ENCODE data around the gene FAM209B. TPM values are rescaled to one million over a fixed set of nuclear protein-coding genes. Genes with fewer than 3 reads are reported as not detected.
"Not testable (repeated sequence)": the region's sequence is repeated elsewhere in the genome, so short reads cannot be mapped to it uniquely, and the experiment has no call there.

Gene FAM209B
- total and polyA plus RNA-seq, 7 donors: 0.44 TPM; not detected in 6

DNA sequence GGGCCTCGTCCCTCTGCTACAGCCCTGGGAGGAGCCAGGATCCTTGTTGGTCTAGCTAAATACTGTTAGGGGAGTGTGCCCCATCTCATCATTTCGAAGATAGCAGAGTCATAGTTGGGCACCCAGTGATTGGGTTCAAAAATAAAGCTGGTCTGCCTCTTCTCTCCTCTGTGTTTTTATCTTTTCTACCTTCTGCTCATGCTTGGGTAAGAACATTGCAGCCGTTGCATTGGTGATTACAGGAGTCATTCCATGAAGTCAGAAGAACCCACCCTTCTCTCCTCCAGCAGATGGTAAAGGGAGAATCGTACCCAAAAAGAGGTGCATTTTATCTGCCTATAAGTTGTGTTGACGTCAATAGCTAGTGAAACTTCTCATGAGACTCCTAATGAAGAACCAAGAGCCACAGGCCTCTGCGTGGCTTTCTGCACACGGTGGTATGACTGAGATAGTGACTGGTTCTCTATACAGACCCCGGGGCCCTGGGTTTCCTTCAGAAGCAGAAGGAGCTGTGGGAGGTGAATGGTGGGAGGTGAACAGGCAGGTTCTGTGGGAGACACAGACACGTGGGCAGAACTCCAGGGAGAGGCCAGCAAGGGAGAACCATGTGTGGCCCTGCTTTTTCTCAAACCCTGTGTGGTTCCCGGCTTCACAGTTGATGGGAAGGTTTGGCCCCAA, 14.2 kb upstream of the FAM209B start:
- no peak for DNase-seq
- H3K4me1 ChIP-seq: peaks cover 0 to 31% (median 20%) of the 10 kb centered on the region in 4 donors
- WGBS, 2 donors: 96 to 97% methylated on average over 10 of the region's 10 CpGs
- no peak overlapping the region for H3K4me3 ChIP-seq
- H3K27me3 ChIP-seq: no peaks in the 10 kb centered on the region
- H3K9me3 ChIP-seq: peaks cover 0 to 13% (median 7%) of the 10 kb centered on the region in 4 donors
- peaks cover 10 to 50% (median 29%) of the 10 kb centered on the region in 4 donors for H3K36me3 ChIP-seq
- intact Hi-C loops (cut with DNase I): no loop called here
- TF ChIP-seq POLR2AphosphoS5 (IDR thresholded peaks at IDR 0.05): no peak
- no peak for TF ChIP-seq POLR2A (IDR thresholded peaks at IDR 0.05)
- no peak for TF ChIP-seq EP300 (IDR thresholded peaks at IDR 0.05)
- H3K27ac ChIP-seq: no peak overlapping the region

DNA sequence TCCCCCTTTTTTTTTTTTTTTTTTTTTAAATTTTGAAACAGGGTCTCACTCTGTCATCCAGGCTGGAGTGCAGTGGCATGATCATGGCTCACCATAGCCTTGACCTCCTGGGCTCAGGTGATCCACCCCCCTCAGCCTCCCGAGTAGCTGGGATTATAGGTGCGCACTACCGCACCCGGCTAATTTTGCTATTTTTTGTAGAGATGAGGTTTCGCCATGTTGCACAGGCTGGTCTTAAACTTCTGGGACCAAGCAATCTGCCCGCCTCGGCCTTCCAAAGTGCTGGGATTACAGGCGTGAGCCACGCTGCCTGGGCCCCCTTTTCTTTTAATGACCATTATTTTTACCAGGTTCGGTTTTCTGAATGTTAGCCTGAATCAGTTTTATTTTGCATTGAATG, 13.5 kb upstream of the FAM209B start:
- no peak overlapping the region for H3K27ac ChIP-seq
- peaks cover 0 to 13% (median 7%) of the 10 kb centered on the region in 4 donors for H3K9me3 ChIP-seq
- TF ChIP-seq, protein P1, sequence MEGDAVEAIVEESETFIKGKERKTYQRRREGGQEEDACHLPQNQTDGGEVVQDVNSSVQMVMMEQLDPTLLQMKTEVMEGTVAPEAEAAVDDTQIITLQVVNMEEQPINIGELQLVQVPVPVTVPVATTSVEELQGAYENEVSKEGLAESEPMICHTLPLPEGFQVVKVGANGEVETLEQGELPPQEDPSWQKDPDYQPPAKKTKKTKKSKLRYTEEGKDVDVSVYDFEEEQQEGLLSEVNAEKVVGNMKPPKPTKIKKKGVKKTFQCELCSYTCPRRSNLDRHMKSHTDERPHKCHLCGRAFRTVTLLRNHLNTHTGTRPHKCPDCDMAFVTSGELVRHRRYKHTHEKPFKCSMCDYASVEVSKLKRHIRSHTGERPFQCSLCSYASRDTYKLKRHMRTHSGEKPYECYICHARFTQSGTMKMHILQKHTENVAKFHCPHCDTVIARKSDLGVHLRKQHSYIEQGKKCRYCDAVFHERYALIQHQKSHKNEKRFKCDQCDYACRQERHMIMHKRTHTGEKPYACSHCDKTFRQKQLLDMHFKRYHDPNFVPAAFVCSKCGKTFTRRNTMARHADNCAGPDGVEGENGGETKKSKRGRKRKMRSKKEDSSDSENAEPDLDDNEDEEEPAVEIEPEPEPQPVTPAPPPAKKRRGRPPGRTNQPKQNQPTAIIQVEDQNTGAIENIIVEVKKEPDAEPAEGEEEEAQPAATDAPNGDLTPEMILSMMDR (IDR thresholded peaks at IDR 0.05): no peak
- TF ChIP-seq EP300 (IDR thresholded peaks at IDR 0.05) (no peak), POLR2AphosphoS5 (IDR thresholded peaks at IDR 0.05) (no peak), POLR2A (IDR thresholded peaks at IDR 0.05) (no peak)
- DNase-seq: no peak
- H3K36me3 ChIP-seq: peaks cover 10 to 48% (median 29%) of the 10 kb centered on the region in 4 donors
- H3K4me1 ChIP-seq: peaks cover 0 to 30% (median 20%) of the 10 kb centered on the region in 4 donors
- 99% methylated on average over 10 of the region's 10 CpGs for WGBS, 2 donors
- intact Hi-C loops (cut with DNase I): no loop called here
- no peak overlapping the region for H3K4me3 ChIP-seq
- H3K27me3 ChIP-seq: no peaks in the 10 kb centered on the region

DNA sequence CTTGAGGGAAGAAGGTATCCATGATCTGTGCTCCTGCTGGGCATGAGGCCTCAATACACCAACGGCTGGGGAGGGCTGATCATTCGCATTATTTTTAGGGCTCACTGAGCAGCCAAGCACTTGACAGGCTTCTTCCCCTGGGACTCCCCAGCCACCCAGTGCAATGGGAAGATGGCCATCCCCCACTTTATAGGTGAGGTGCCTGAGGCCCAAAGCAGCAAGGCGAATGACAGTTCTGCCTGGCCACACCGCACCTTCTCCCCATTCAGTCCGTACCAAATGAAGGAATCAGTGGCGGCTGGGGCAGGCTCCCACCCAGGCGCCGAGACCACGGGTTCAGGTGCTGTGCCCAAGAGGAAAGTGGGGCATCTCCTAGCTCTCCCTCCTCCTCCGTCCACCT, 12.9 kb upstream of the FAM209B start:
- no peak for TF ChIP-seq POLR2A (IDR thresholded peaks at IDR 0.05)
- TF ChIP-seq, protein P1 (IDR thresholded peaks at IDR 0.05): no peak
- TF ChIP-seq EP300 (IDR thresholded peaks at IDR 0.05): no peak
- no peak for TF ChIP-seq POLR2AphosphoS5 (IDR thresholded peaks at IDR 0.05)
- peaks cover 0 to 24% (median 17%) of the 10 kb centered on the region in 4 donors for H3K4me1 ChIP-seq
- WGBS, 2 donors: 98% methylated on average over 10 of the region's 10 CpGs

DNA sequence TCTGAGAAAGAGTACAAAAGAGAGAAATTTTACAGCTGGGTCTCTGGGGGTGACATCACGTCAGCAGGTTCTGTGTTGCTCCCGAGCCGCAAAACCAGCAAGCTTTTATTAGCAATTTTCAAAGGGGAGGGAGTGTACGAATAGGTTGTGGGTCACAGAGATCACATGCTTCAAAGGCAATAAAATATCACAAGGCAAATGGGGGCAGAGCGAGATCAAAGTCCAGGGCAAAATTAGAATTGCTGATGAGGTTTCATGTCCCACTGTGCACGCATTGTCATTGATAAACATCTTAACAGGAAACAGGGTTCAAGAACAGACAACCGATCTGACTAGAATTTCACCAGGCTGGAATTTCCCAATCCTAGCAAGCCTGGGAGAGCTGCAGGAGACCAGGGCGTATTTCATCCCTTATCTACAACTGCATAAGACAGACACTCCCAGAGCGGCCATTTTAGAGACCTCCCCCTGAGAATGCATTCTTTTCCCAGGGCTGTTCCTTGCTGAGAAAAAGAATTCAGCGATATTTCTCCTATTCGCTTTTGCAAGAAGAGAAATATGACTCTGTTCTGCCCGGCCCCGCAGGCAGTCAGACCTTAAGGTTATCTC, 12.2 kb upstream of the FAM209B start:
- H3K27ac ChIP-seq; H3K4me3 ChIP-seq; DNase-seq; intact Hi-C loops (cut with DNase I); H3K27me3 ChIP-seq: not testable (repeated sequence)
- H3K36me3 ChIP-seq: peaks cover 10 to 48% (median 29%) of the 10 kb centered on the region in 4 donors
- H3K4me1 ChIP-seq: peaks cover 0 to 17% (median 12%) of the 10 kb centered on the region in 4 donors
- WGBS, 2 donors: 96 to 98% methylated on average over 13 of the region's 13 CpGs
- peaks cover 0 to 13% (median 7%) of the 10 kb centered on the region in 4 donors for H3K9me3 ChIP-seq

More for the DNA sequence above, 12.9 kb upstream of the FAM209B start:
- Histone ChIP-seq H3K27me3 (no peaks in the 10 kb centered on the region), H3K9me3 (peaks cover 0 to 13% (median 7%) of the 10 kb centered on the region in 4 donors), H3K27ac (no peak overlapping the region), H3K4me3 (no peak overlapping the region), H3K36me3 (peaks cover 10 to 48% (median 29%) of the 10 kb centered on the region in 4 donors)
- DNase-seq: no peak
- intact Hi-C loops (cut with DNase I): no loop called here

DNA sequence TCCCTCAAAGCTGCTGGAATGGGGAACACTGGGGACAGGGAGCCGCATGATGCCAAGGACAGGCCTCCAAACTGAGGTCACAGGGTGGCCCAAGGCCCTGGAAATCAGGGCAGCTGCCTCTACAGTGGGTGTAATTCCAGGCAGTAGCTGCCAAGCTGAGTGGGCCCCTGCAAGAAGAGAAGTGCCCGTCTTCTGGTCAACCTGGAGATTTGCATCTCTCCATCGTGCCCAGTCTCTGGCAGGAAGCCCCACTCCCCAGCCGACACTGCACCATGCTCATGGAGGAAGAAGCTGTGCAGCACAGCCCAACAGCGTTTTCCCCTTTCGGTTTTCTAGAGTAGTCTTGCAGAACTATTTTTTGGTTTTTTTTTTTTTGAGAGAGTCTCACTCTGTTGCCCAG, 10.7 kb upstream of the FAM209B start:
- Histone ChIP-seq H3K36me3 (peaks cover 10 to 44% (median 29%) of the 10 kb centered on the region in 4 donors), H3K27me3 (no peaks in the 10 kb centered on the region), H3K4me1 (peaks cover 0 to 3% (median 0%) of the 10 kb centered on the region in 4 donors), H3K9me3 (peaks cover 0 to 13% (median 7%) of the 10 kb centered on the region in 4 donors), H3K27ac (no peak overlapping the region), H3K4me3 (no peak overlapping the region)
- TF ChIP-seq POLR2A (IDR thresholded peaks at IDR 0.05) (no peak), EP300 (IDR thresholded peaks at IDR 0.05) (no peak)
- intact Hi-C loops (cut with DNase I): no loop called here
- WGBS, 2 donors: 75 to 92% methylated on average over 6 of the region's 6 CpGs
- no peak for DNase-seq

DNA sequence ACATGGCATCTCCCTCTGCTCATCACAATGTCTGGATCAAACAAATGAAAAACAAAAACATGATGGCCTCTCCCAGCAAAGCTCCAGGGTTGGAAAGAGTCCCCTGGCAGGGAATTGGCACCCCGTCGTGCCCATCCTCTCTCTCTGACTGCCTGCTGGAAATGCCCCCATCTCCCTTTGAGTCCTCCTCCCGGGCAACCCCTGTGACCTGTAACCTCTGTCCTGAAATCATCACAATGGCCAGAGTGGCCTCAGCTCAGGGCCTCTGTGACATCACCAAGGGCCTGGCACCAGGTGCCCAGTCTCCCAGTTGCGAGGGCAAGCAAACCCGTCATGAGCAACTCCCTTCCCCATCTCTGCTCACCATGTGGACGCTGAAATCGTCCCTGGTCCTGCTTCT, 8.6 kb upstream of the FAM209B start, which contains the start of gene FAM209A:
TSS of gene FAM209A (plus strand) at position 301 of the 400 bp plus-strand sequence. CDS start at position 366, 65 bp downstream.
- H3K27ac ChIP-seq; intact Hi-C loops (cut with DNase I); H3K27me3 ChIP-seq; DNase-seq; H3K4me1 ChIP-seq; H3K4me3 ChIP-seq: not testable (repeated sequence)
- Histone ChIP-seq H3K9me3 (peaks cover 0 to 13% (median 7%) of the 10 kb centered on the region in 4 donors), H3K36me3 (peaks cover 0 to 23% (median 12%) of the 10 kb centered on the region in 4 donors)
- WGBS, 2 donors: 91 to 92% methylated on average over 7 of the region's 7 CpGs

Data from sigmoid colon (tissue), 7 donors.